ENCODE results near the gene RBMS3. TPM values are rescaled to one million over a fixed set of nuclear protein-coding genes. Genes with fewer than 3 reads are reported as not detected.
"Not testable (repeated sequence)": the region's sequence is repeated elsewhere in the genome, so short reads cannot be mapped to it uniquely, and the experiment has no call there.

RBMS3 gene
- total RNA-seq, 1 donor from 2014 or later, result 65.1 TPM

GRCh38 chr3:29319262-29319661 lies 38.4 kb downstream of the RBMS3 start:
- no peak overlapping the region for H3K27ac Mint-ChIP-seq (ENCODE audit: unreplicated experiment)
- no peak for DNase-seq
- no peak overlapping the region for H3K4me3 Mint-ChIP-seq (ENCODE audit: unreplicated experiment)
- peaks cover 1% of the 10 kb centered on the region for H3K27me3 Mint-ChIP-seq (ENCODE audit: unreplicated experiment)
- no peaks in the 10 kb centered on the region for H3K36me3 Mint-ChIP-seq (ENCODE audit: unreplicated experiment)
- TF ChIP-seq CTCF (IDR thresholded peaks at IDR 0.05; ENCODE audit: partially characterized antibody, unreplicated experiment), result no peak
- H3K4me1 Mint-ChIP-seq (ENCODE audit: low read depth, unreplicated experiment), result no peaks in the 10 kb centered on the region
- no peaks in the 10 kb centered on the region for H3K9me3 Mint-ChIP-seq (ENCODE audit: unreplicated experiment)

- Mint-ChIP-seq H3K27ac (ENCODE audit: unreplicated experiment) (no peak overlapping the region), H3K9me3 (ENCODE audit: unreplicated experiment) (peaks cover 2% of the 10 kb centered on the region), H3K4me1 (ENCODE audit: low read depth, unreplicated experiment) (peaks cover 4% of the 10 kb centered on the region), H3K4me3 (ENCODE audit: unreplicated experiment) (no peak overlapping the region), H3K36me3 (ENCODE audit: unreplicated experiment) (no peaks in the 10 kb centered on the region), H3K27me3 (ENCODE audit: unreplicated experiment) (peaks cover 1% of the 10 kb centered on the region)
- no peak for DNase-seq
- TF ChIP-seq CTCF (IDR thresholded peaks at IDR 0.05; ENCODE audit: partially characterized antibody, unreplicated experiment), result no peak
Observed at GRCh38 chr3:29319798-29320197, 38.9 kb downstream of the RBMS3 start.

- no peak for DNase-seq
- H3K27ac Mint-ChIP-seq (ENCODE audit: unreplicated experiment), result no peak overlapping the region
- no peak overlapping the region for H3K4me3 Mint-ChIP-seq (ENCODE audit: unreplicated experiment)
- H3K9me3 Mint-ChIP-seq (ENCODE audit: unreplicated experiment), result peaks cover 2% of the 10 kb centered on the region
- no peaks in the 10 kb centered on the region for H3K36me3 Mint-ChIP-seq (ENCODE audit: unreplicated experiment)
- TF ChIP-seq CTCF (IDR thresholded peaks at IDR 0.05; ENCODE audit: partially characterized antibody, unreplicated experiment), result no peak
- peaks cover 1% of the 10 kb centered on the region for H3K27me3 Mint-ChIP-seq (ENCODE audit: unreplicated experiment)
- peaks cover 4% of the 10 kb centered on the region for H3K4me1 Mint-ChIP-seq (ENCODE audit: low read depth, unreplicated experiment)
Observed at GRCh38 chr3:29322586-29322985, 41.7 kb downstream of the RBMS3 start.

- no peak overlapping the region for H3K4me3 Mint-ChIP-seq (ENCODE audit: unreplicated experiment)
- H3K27me3 Mint-ChIP-seq (ENCODE audit: unreplicated experiment), result peaks cover 1% of the 10 kb centered on the region
- no peak for DNase-seq
- H3K36me3 Mint-ChIP-seq (ENCODE audit: unreplicated experiment), result no peaks in the 10 kb centered on the region
- no peak for TF ChIP-seq CTCF (IDR thresholded peaks at IDR 0.05; ENCODE audit: partially characterized antibody, unreplicated experiment)
- no peak overlapping the region for H3K27ac Mint-ChIP-seq (ENCODE audit: unreplicated experiment)
- H3K4me1 Mint-ChIP-seq (ENCODE audit: low read depth, unreplicated experiment), result peaks cover 4% of the 10 kb centered on the region
- peaks cover 2% of the 10 kb centered on the region for H3K9me3 Mint-ChIP-seq (ENCODE audit: unreplicated experiment)
Observed at GRCh38 chr3:29324180-29324651, 43.3 kb downstream of the RBMS3 start.

- not testable (repeated sequence) for H3K36me3 Mint-ChIP-seq (ENCODE audit: unreplicated experiment); H3K4me1 Mint-ChIP-seq (ENCODE audit: low read depth, unreplicated experiment); H3K9me3 Mint-ChIP-seq (ENCODE audit: unreplicated experiment); H3K4me3 Mint-ChIP-seq (ENCODE audit: unreplicated experiment); DNase-seq; H3K27ac Mint-ChIP-seq (ENCODE audit: unreplicated experiment); H3K27me3 Mint-ChIP-seq (ENCODE audit: unreplicated experiment)
Observed at GRCh38 chr3:29326540-29326939, 45.7 kb downstream of the RBMS3 start.
